ENCODE measurements around the gene RSF1.
A peak's percentile ranks its signal among the peaks of the same experiment; 100 is the strongest.

Gene RSF1

GRCh38 chr11:77619576-77620198 is 200.8 kb downstream of the RSF1 start:
- DNase-seq (ENCODE audit: low read depth), result peak; percentile 49
- no peak overlapping the region for H3K4me3 ChIP-seq (ENCODE audit: low read length)
- TF ChIP-seq CTCF (conservative IDR thresholded peaks at IDR 0.05; ENCODE audit: low read length), result peak; percentile 82

- peak; percentile 66 for DNase-seq (ENCODE audit: low read depth)
- H3K4me3 ChIP-seq (ENCODE audit: low read length), result no peak overlapping the region
- TF ChIP-seq CTCF (conservative IDR thresholded peaks at IDR 0.05; ENCODE audit: low read length), result no peak
Observed at GRCh38 chr11:77617892-77618291, 202.6 kb downstream of the RSF1 start.

GRCh38 chr11:77611921-77612320 is 208.6 kb downstream of the RSF1 start:
- peak; percentile 46 for DNase-seq (ENCODE audit: low read depth)
- H3K4me3 ChIP-seq (ENCODE audit: low read length), result no peak overlapping the region
- TF ChIP-seq CTCF (conservative IDR thresholded peaks at IDR 0.05; ENCODE audit: low read length), result no peak
